ENCODE results near the gene PMM2. TPM values are rescaled to one million over a fixed set of nuclear protein-coding genes. Genes with fewer than 3 reads are reported as not detected.

Gene PMM2
- total and polyA plus RNA-seq, 2 donors (not counting 1 experiment from before 2014, with no cell fraction given): 15.8 to 47.5 TPM

DNA sequence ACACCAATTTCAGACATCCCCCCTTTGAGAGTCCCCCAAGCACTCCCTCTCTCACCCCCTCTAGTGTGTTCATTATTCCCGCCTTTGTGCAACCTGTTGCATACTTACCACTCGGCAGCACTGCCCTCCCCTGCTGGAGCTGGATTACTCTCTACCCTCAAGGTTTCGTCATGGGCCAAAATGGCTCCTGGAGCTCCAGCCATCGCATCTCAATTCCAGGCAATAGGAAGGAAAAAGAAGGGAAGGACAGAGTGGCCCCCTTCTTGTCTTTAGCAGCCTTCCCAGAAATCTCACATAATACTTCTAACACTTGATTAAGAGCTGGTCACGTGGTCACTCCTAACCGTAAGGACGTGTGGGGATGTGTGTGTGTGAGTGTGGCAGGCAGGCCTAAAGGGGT lies 20.4 kb upstream of the PMM2 start:
- no peak overlapping the region for H3K4me3 ChIP-seq (ENCODE audit: control extremely low read depth in 1 of 5, extremely low read depth in 1 of 5, insufficient read depth in 1 of 5, low read depth in 2 of 5, low read length in 4 of 5)
- Mint-ChIP-seq H3K27ac (no peak overlapping the region), H3K4me1 (no peaks in the 10 kb centered on the region), H3K27me3 (no peaks in the 10 kb centered on the region), H3K4me3 (no peak overlapping the region), H3K9me3 (ENCODE audit: insufficient read depth) (no peaks in the 10 kb centered on the region)
- ChIA-PET POLR2A (no interaction called here), CTCF (no interaction called here)
- no peak overlapping the region for H3K4me2 ChIP-seq (replicated peaks; ENCODE audit: low read depth, low read length, poor library complexity, severe bottlenecking)
- DNase-seq (no peak), ATAC-seq (ENCODE audit: low read depth) (no peak)
- H3K4me1 ChIP-seq (ENCODE audit: control insufficient read depth in 2 of 2, insufficient read depth in 2 of 2, low read length in 2 of 2): no peaks in the 10 kb centered on the region
- H3K27ac ChIP-seq (ENCODE audit: low read length in 2 of 2): no peak overlapping the region
- no peaks in the 10 kb centered on the region for H3K79me2 ChIP-seq (ENCODE audit: control insufficient read depth, insufficient read depth, low read length)
- H3K36me3 ChIP-seq (replicated peaks in 1 of 2; ENCODE audit: control extremely low read depth in 1 of 2, control insufficient read depth in 1 of 2, extremely low read depth in 1 of 2, insufficient read depth in 2 of 2, low read length in 1 of 2): peaks cover 1 to 38% of the 10 kb centered on the region in 2 experiments
- TF ChIP-seq EZH2 (IDR thresholded peaks at IDR 0.05; ENCODE audit: borderline replicate concordance, insufficient read depth, low read depth, low read length, poor library complexity, severe bottlenecking): no peak
- TF ChIP-seq, protein P1, sequence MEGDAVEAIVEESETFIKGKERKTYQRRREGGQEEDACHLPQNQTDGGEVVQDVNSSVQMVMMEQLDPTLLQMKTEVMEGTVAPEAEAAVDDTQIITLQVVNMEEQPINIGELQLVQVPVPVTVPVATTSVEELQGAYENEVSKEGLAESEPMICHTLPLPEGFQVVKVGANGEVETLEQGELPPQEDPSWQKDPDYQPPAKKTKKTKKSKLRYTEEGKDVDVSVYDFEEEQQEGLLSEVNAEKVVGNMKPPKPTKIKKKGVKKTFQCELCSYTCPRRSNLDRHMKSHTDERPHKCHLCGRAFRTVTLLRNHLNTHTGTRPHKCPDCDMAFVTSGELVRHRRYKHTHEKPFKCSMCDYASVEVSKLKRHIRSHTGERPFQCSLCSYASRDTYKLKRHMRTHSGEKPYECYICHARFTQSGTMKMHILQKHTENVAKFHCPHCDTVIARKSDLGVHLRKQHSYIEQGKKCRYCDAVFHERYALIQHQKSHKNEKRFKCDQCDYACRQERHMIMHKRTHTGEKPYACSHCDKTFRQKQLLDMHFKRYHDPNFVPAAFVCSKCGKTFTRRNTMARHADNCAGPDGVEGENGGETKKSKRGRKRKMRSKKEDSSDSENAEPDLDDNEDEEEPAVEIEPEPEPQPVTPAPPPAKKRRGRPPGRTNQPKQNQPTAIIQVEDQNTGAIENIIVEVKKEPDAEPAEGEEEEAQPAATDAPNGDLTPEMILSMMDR (IDR thresholded peaks at IDR 0.05): no peak
- WGBS (ENCODE audit: insufficient coverage): 100% methylated on average over 3 of the region's 7 CpGs
- intact Hi-C loops (cut with micrococcal nuclease): no loop called here
- no peaks in the 10 kb centered on the region for H3K27me3 ChIP-seq (replicated peaks in 1 of 4; ENCODE audit: control extremely low read depth in 1 of 4, control insufficient read depth in 3 of 4, insufficient read depth in 4 of 4, low read length in 3 of 4)
- H3K9ac ChIP-seq (ENCODE audit: low read length): no peak overlapping the region
- peaks cover 0 to 6% (median 0%) of the 10 kb centered on the region in 3 donors for H3K9me3 ChIP-seq (ENCODE audit: control extremely low read depth in 1 of 3, control insufficient read depth in 2 of 3, insufficient read depth in 1 of 3, low read length in 2 of 3)
- no peaks in the 10 kb centered on the region for H4K20me1 ChIP-seq (ENCODE audit: control insufficient read depth, insufficient read depth, low read length, poor library complexity, severe bottlenecking)
- H2AFZ ChIP-seq (ENCODE audit: insufficient read depth, low read depth, low read length, poor library complexity, severe bottlenecking): no peak overlapping the region

DNA sequence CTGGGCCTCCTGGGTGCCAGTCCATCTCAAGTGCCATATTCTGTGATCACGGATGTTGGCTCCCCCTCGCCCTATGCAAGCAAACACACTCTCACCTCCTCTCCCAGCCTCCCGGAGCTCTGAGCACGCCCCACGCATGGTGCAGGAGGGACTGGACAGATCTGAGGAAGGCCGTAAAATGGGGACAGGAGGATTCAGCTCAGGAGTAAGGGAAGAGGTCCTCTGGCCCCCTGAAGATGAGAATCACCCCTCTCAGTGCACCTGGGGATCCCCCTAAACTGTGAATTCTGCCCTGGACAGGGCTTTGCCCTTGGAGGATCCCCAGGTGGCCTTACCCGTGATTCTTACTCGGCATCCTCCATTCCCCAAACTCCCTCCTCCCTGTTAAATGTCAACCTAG lies 15.8 kb upstream of the PMM2 start:
- H3K4me2 ChIP-seq (replicated peaks; ENCODE audit: low read depth, low read length, poor library complexity, severe bottlenecking): no peak overlapping the region
- no peaks in the 10 kb centered on the region for H3K79me2 ChIP-seq (ENCODE audit: control insufficient read depth, insufficient read depth, low read length)
- peaks cover 1 to 15% of the 10 kb centered on the region in 2 experiments for H3K36me3 ChIP-seq (replicated peaks in 1 of 2; ENCODE audit: control extremely low read depth in 1 of 2, control insufficient read depth in 1 of 2, extremely low read depth in 1 of 2, insufficient read depth in 2 of 2, low read length in 1 of 2)
- intact Hi-C loops (cut with micrococcal nuclease): no loop called here
- no peak overlapping the region for H3K27ac ChIP-seq (ENCODE audit: low read length in 2 of 2)
- DNase-seq (no peak), ATAC-seq (ENCODE audit: low read depth) (no peak)
- H3K9me3 Mint-ChIP-seq (ENCODE audit: insufficient read depth): no peaks in the 10 kb centered on the region
- no peaks in the 10 kb centered on the region for H3K4me1 ChIP-seq (ENCODE audit: control insufficient read depth in 2 of 2, insufficient read depth in 2 of 2, low read length in 2 of 2)
- H4K20me1 ChIP-seq (ENCODE audit: control insufficient read depth, insufficient read depth, low read length, poor library complexity, severe bottlenecking): no peaks in the 10 kb centered on the region
- no peak overlapping the region for H3K9ac ChIP-seq (ENCODE audit: low read length)
- no peaks in the 10 kb centered on the region for H3K27me3 ChIP-seq (replicated peaks in 1 of 4; ENCODE audit: control extremely low read depth in 1 of 4, control insufficient read depth in 3 of 4, insufficient read depth in 4 of 4, low read length in 3 of 4)
- H3K4me1 Mint-ChIP-seq: no peaks in the 10 kb centered on the region
- H3K4me3 Mint-ChIP-seq: no peak overlapping the region
- CTCF ChIA-PET: no interaction called here
- no peak overlapping the region for H2AFZ ChIP-seq (ENCODE audit: insufficient read depth, low read depth, low read length, poor library complexity, severe bottlenecking)
- TF ChIP-seq, protein P1 (IDR thresholded peaks at IDR 0.05): no peak
- no peak for TF ChIP-seq EZH2 (IDR thresholded peaks at IDR 0.05; ENCODE audit: borderline replicate concordance, insufficient read depth, low read depth, low read length, poor library complexity, severe bottlenecking)
- WGBS (ENCODE audit: insufficient coverage): 100% methylated on average over 3 of the region's 8 CpGs
- H3K27me3 Mint-ChIP-seq: no peaks in the 10 kb centered on the region
- no peak overlapping the region for H3K4me3 ChIP-seq (ENCODE audit: control extremely low read depth in 1 of 5, extremely low read depth in 1 of 5, insufficient read depth in 1 of 5, low read depth in 2 of 5, low read length in 4 of 5)
- H3K27ac Mint-ChIP-seq: no peak overlapping the region
- POLR2A ChIA-PET: no interaction called here
- peaks cover 0 to 5% (median 0%) of the 10 kb centered on the region in 3 donors for H3K9me3 ChIP-seq (ENCODE audit: control extremely low read depth in 1 of 3, control insufficient read depth in 2 of 3, insufficient read depth in 1 of 3, low read length in 2 of 3)

Data from B cell (primary cell).